SK-N-SH treated with all-trans-retinoic acid at 6 μM for 48 hours (cell line): ENCODE measurements around the gene CBFA2T3.

Source experiments
- ATAC-seq: fragments of 200-7000 bp; cut with Tn5 transposase; 3 replicates; pipeline ENCODE4 v1.9.1; 2020; ENCODE audit warnings: mild to moderate bottlenecking, moderate library complexity
- ARNTL ChIP-seq: fragments of 450-650 bp; formaldehyde crosslinking; IDR thresholded peaks from 2 replicates; pipeline ENCODE4 v1.5.0; 2020; ENCODE audit warnings: low read depth, mild to moderate bottlenecking, moderate library complexity, borderline replicate concordance
- BACH2 ChIP-seq: fragments of 250-450 bp; sonication (Bioruptor Pico); IDR thresholded peaks from 2 replicates; pipeline ENCODE4 v1.9.0; 2021; ENCODE audit warnings: mild to moderate bottlenecking, borderline replicate concordance
- CREB5 ChIP-seq: fragments of 250-450 bp; sonication (Bioruptor Pico); IDR thresholded peaks from 2 replicates; pipeline ENCODE4 v1.5.1; 2020; ENCODE audit warnings: low read depth, mild to moderate bottlenecking, moderate library complexity
- CSRNP3 ChIP-seq: fragments of 250-450 bp; sonication (Bioruptor Pico); IDR thresholded peaks from 2 replicates; pipeline ENCODE4 v1.5.1; 2021; ENCODE audit warnings: mild to moderate bottlenecking, moderate library complexity
- ESRRG ChIP-seq: fragments of 250-450 bp; sonication (Bioruptor Pico); IDR thresholded peaks from 2 replicates; pipeline ENCODE4 v1.6.1; 2021; ENCODE audit warnings: mild to moderate bottlenecking
- GLIS3 ChIP-seq: fragments of 250-450 bp; sonication (Bioruptor Pico); IDR thresholded peaks from 2 replicates; pipeline ENCODE4 v1.5.0; 2020; ENCODE audit warnings: mild to moderate bottlenecking, moderate library complexity
- PATZ1 ChIP-seq: fragments of 250-450 bp; sonication (Bioruptor Pico); IDR thresholded peaks from 2 replicates; pipeline ENCODE4 v1.8.0; 2020; ENCODE audit warnings: mild to moderate bottlenecking, moderate library complexity, borderline replicate concordance
- POU6F1 ChIP-seq: fragments of 250-450 bp; sonication (Bioruptor Pico); IDR thresholded peaks from 2 replicates; pipeline ENCODE4 v1.8.0; 2021; ENCODE audit warnings: low read depth, mild to moderate bottlenecking, moderate library complexity, borderline replicate concordance
- RARB ChIP-seq: fragments of 250-450 bp; sonication (Bioruptor Pico); IDR thresholded peaks from 2 replicates; pipeline ENCODE4 v1.8.0; 2021; ENCODE audit warnings: mild to moderate bottlenecking, moderate library complexity
- SNAI2 ChIP-seq: fragments of 250-450 bp; sonication (Bioruptor Pico); IDR thresholded peaks from 2 replicates; pipeline ENCODE4 v1.5.0; 2020; ENCODE audit warnings: mild to moderate bottlenecking, moderate library complexity
- TCF4 ChIP-seq: fragments of 250-450 bp; sonication (Bioruptor Pico); IDR thresholded peaks from 2 replicates; pipeline ENCODE4 v1.8.0; 2021; ENCODE audit warnings: mild to moderate bottlenecking, moderate library complexity, borderline replicate concordance
- TOX ChIP-seq: fragments of 250-450 bp; sonication (Bioruptor Pico); IDR thresholded peaks from 2 replicates; pipeline ENCODE4 v1.8.0; 2021; ENCODE audit warnings: mild to moderate bottlenecking, moderate library complexity, borderline replicate concordance
- TSHZ2 ChIP-seq: fragments of 250-450 bp; sonication (Bioruptor Pico); IDR thresholded peaks from 2 replicates; pipeline ENCODE4 v1.5.0; 2020; ENCODE audit warnings: mild to moderate bottlenecking, moderate library complexity
- ZC3H10 ChIP-seq: fragments of 250-450 bp; sonication (Bioruptor Pico); IDR thresholded peaks from 2 replicates; pipeline ENCODE4 v1.5.1; 2021; ENCODE audit warnings: mild to moderate bottlenecking, moderate library complexity
- ZFP3 ChIP-seq: fragments of 250-450 bp; sonication (Bioruptor Pico); IDR thresholded peaks from 2 replicates; pipeline ENCODE4 v1.5.0; 2020; ENCODE audit warnings: mild to moderate bottlenecking, moderate library complexity
- ZNF70 ChIP-seq: fragments of 450-650 bp; formaldehyde crosslinking; IDR thresholded peaks from 2 replicates; pipeline ENCODE4 v1.5.0; 2020; ENCODE audit warnings: mild to moderate bottlenecking, moderate library complexity
- ZNF8 ChIP-seq: fragments of 450-650 bp; formaldehyde crosslinking; IDR thresholded peaks from 2 replicates; pipeline ENCODE4 v1.5.0; 2020; ENCODE audit warnings: mild to moderate bottlenecking, moderate library complexity

The CBFA2T3 gene

GRCh38 chr16:88983771-88984687, 7.0 kb upstream of the CBFA2T3 start:
- no peak for TF ChIP-seq CSRNP3
- TF ChIP-seq TSHZ2 (CRISPR knock-in tag), result no peak
- no peak for TF ChIP-seq ESRRG (CRISPR knock-in tag)
- TF ChIP-seq ZC3H10 (CRISPR knock-in tag), result no peak
- TF ChIP-seq ZFP3 (CRISPR knock-in tag), result no peak
- TF ChIP-seq SNAI2 (CRISPR knock-in tag), result no peak
- TF ChIP-seq TOX (CRISPR knock-in tag), result no peak
- no peak for TF ChIP-seq ARNTL (CRISPR knock-in tag)
- no peak for TF ChIP-seq PATZ1 (CRISPR knock-in tag)
- no peak for ATAC-seq

- TF ChIP-seq ZFP3 (CRISPR knock-in tag), result no peak
- no peak for TF ChIP-seq POU6F1 (CRISPR knock-in tag)
- TF ChIP-seq SNAI2 (CRISPR knock-in tag), result no peak
- no peak for TF ChIP-seq ZNF8 (CRISPR knock-in tag)
- no peak for TF ChIP-seq TCF4
- TF ChIP-seq BACH2 (CRISPR knock-in tag), result no peak
- no peak for TF ChIP-seq CSRNP3
- no peak for TF ChIP-seq GLIS3
- no peak for TF ChIP-seq ZNF70 (CRISPR knock-in tag)
- TF ChIP-seq RARB (CRISPR knock-in tag), result no peak
- TF ChIP-seq CREB5 (CRISPR knock-in tag), result no peak
- ATAC-seq, result no peak
These were observed 6.2 kb upstream of the CBFA2T3 start for GRCh38 chr16:88983165-88983564.
